CD4-positive, alpha-beta memory T cell (primary cell): ENCODE measurements around the gene ZBTB38. TPM values are rescaled to one million over a fixed set of nuclear protein-coding genes. Genes with fewer than 3 reads are reported as not detected.

Experiments used
- CTCF ChIA-PET: fragments of 350-600 bp; sonication (Branson Sonifier 250); formaldehyde crosslinking; loops from one replicate; lab custom pipeline; 2021; ENCODE audit warnings: inconsistent platforms; ENCODE audit not compliant: partially characterized antibody; lab: Charles Lee
- POLR2A ChIA-PET: fragments of 350-600 bp; sonication (Branson Sonifier 250); formaldehyde crosslinking; loops from one replicate; lab custom pipeline; 2021; ENCODE audit not compliant: partially characterized antibody; lab: Charles Lee
- DNase-seq, 5 donors: peaks; one replicate each; pipeline versions ENCODE4 v3.0.0 to v3.0.0-alpha.2; 2020 to 2022; ENCODE audit warnings: mixed read lengths in 1 of 5
- H3K27ac ChIP-seq: one replicate; pipeline ENCODE4 v1.7.0; 2013; ENCODE audit warnings: low read depth, low read length
- H3K27me3 ChIP-seq: 2 replicates; pipeline ENCODE4 v1.7.0; 2013; ENCODE audit warnings: mild to moderate bottlenecking, low read length, moderate library complexity; ENCODE audit not compliant: insufficient read depth
- H3K36me3 ChIP-seq: 2 replicates; pipeline ENCODE4 v1.7.0; 2013; ENCODE audit warnings: mild to moderate bottlenecking, low read length, moderate library complexity; ENCODE audit not compliant: insufficient read depth
- H3K4me1 ChIP-seq: 2 replicates; pipeline ENCODE4 v1.7.0; 2013; ENCODE audit warnings: mild to moderate bottlenecking, low read length, moderate library complexity; ENCODE audit not compliant: insufficient read depth
- H3K4me3 ChIP-seq, 2 donors: one replicate each; pipeline ENCODE4 v1.7.0; 2013; ENCODE audit warnings: low read length in 2 of 2, mild to moderate bottlenecking in 1 of 2
- H3K9me3 ChIP-seq, 2 donors: one replicate each; pipeline ENCODE4 v1.7.0; 2013; ENCODE audit warnings: low read length in 2 of 2, control low read depth in 1 of 2; ENCODE audit not compliant: control insufficient read depth in 1 of 2
- H3K27ac Mint-ChIP-seq, 7 donors: one replicate each; pipeline ENCODE4 v1.8.0; 2020 to 2021; ENCODE audit warnings: mixed read lengths in 7 of 7, mild to moderate bottlenecking in 6 of 7, inconsistent platforms in 3 of 7, moderate library complexity in 3 of 7
- H3K27me3 Mint-ChIP-seq, 2 donors: one replicate each; pipeline ENCODE4 v1.8.0; 2020 to 2021; ENCODE audit warnings: mixed read lengths in 2 of 2
- H3K36me3 Mint-ChIP-seq, 2 donors: one replicate each; pipeline ENCODE4 v1.8.0; 2020 to 2021; ENCODE audit warnings: mixed read lengths in 2 of 2, inconsistent platforms in 1 of 2, mild to moderate bottlenecking in 1 of 2
- H3K4me1 Mint-ChIP-seq, 4 donors: one replicate each; pipeline ENCODE4 v1.8.0; 2020 to 2021; ENCODE audit warnings: mixed read lengths in 4 of 4, mild to moderate bottlenecking in 1 of 4
- H3K4me3 Mint-ChIP-seq, 8 donors: one replicate each; pipeline ENCODE4 v1.8.0; 2020 to 2021; ENCODE audit warnings: mixed read lengths in 8 of 8, mild to moderate bottlenecking in 7 of 8, moderate library complexity in 6 of 8, inconsistent platforms in 3 of 8
- H3K9me3 Mint-ChIP-seq, 8 donors: one replicate each; pipeline ENCODE4 v1.8.0; 2020 to 2021; ENCODE audit warnings: mixed read lengths in 8 of 8, mild to moderate bottlenecking in 5 of 8, inconsistent platforms in 3 of 8, moderate library complexity in 1 of 8
- intact Hi-C: fragments of 100-400 bp; cut with micrococcal nuclease; formaldehyde crosslinking; loops from one replicate; pipeline ENCODE4 v1.15.1; 2023
- polyA plus RNA-seq, 2 donors: library from polyadenylated mRNA; unstranded; fragments of 300-500 nt; fragmentation: Illumina TruSeq; gene quantifications; one replicate each; pipeline ENCODE4 v1.2.3, GENCODE V29; 2021
- total RNA-seq, 2 experiments: library from RNA; stranded (reverse); gene quantifications; one replicate each; pipeline ENCODE4 v1.2.3, GENCODE V29; 2021

ZBTB38 gene
- total and polyA plus RNA-seq, 4 experiments from 2014 or later = 44.1 to 103 (median 87.2) TPM

- H3K4me1 Mint-ChIP-seq = peaks cover 44 to 78% (median 62%) of the 10 kb centered on the region in 4 donors
- H3K36me3 ChIP-seq = peaks cover 19% of the 10 kb centered on the region
- no peaks in the 10 kb centered on the region for H3K9me3 ChIP-seq
- H3K4me1 ChIP-seq = peaks cover 74% of the 10 kb centered on the region
- H3K4me3 ChIP-seq = no peak overlapping the region
- H3K27me3 Mint-ChIP-seq = no peaks in the 10 kb centered on the region
- peak overlapping the region in 6 of 7 donors; percentile 21 to 97 (median 56) for H3K27ac Mint-ChIP-seq
- H3K4me3 Mint-ChIP-seq = peak overlapping the region in 4 of 8 donors; percentile 13 to 67 (median 41)
- no peak for DNase-seq
- intact Hi-C loops = no loop called here
- H3K9me3 Mint-ChIP-seq = no peaks in the 10 kb centered on the region
- peaks cover 32 to 56% of the 10 kb centered on the region in 2 donors for H3K36me3 Mint-ChIP-seq
- POLR2A ChIA-PET = interaction anchor here (0.7 to 8.1 kb wide), 7 partner anchors 9 to 97 kb away, joined by 3 to 196 read pairs (median 11); partner anchors contain the start of gene RASA2
- H3K27ac ChIP-seq = no peak overlapping the region
- H3K27me3 ChIP-seq = no peaks in the 10 kb centered on the region
- CTCF ChIA-PET = interaction anchor here (1.0 to 1.9 kb wide), 6 partner anchors 14 to 100 kb away, joined by 3 to 6 read pairs (median 4); no protein-coding TSS in a partner anchor
These were observed 36.7 kb downstream of the ZBTB38 start for GRCh38 chr3:141405025-141405424.

GRCh38 chr3:141405591-141405990 is 37.3 kb downstream of the ZBTB38 start:
- ChIA-PET CTCF (interaction anchor here (1.0 to 1.9 kb wide), 5 partner anchors 14 to 100 kb away, joined by 3 to 6 read pairs (median 3); no protein-coding TSS in a partner anchor), POLR2A (interaction anchor here (0.5 to 8.1 kb wide), 8 partner anchors 8 to 98 kb away, joined by 3 to 196 read pairs (median 4); no protein-coding TSS in a partner anchor)
- no peaks in the 10 kb centered on the region for H3K27me3 Mint-ChIP-seq
- DNase-seq = no peak
- H3K36me3 ChIP-seq = peaks cover 19% of the 10 kb centered on the region
- no peak overlapping the region for H3K27ac ChIP-seq
- intact Hi-C loops = no loop called here
- H3K4me1 Mint-ChIP-seq = peaks cover 46 to 78% (median 63%) of the 10 kb centered on the region in 4 donors
- H3K27me3 ChIP-seq = no peaks in the 10 kb centered on the region
- H3K27ac Mint-ChIP-seq = peak overlapping the region in 4 of 7 donors; percentile 50 to 94 (median 82)
- H3K4me1 ChIP-seq = peaks cover 74% of the 10 kb centered on the region
- no peaks in the 10 kb centered on the region for H3K9me3 ChIP-seq
- peak overlapping the region in 2 of 8 donors; percentile 12 to 48 for H3K4me3 Mint-ChIP-seq
- H3K9me3 Mint-ChIP-seq = no peaks in the 10 kb centered on the region
- peaks cover 32 to 56% of the 10 kb centered on the region in 2 donors for H3K36me3 Mint-ChIP-seq
- H3K4me3 ChIP-seq = no peak overlapping the region

GRCh38 chr3:141406265-141406664 is 38.0 kb downstream of the ZBTB38 start:
- no peaks in the 10 kb centered on the region for H3K9me3 ChIP-seq
- H3K4me1 Mint-ChIP-seq = peaks cover 52 to 79% (median 64%) of the 10 kb centered on the region in 4 donors
- H3K27me3 ChIP-seq = no peaks in the 10 kb centered on the region
- H3K27ac ChIP-seq = no peak overlapping the region
- H3K4me3 Mint-ChIP-seq = peak overlapping the region in 4 of 8 donors; percentile 12 to 48 (median 32)
- DNase-seq = no peak
- no peaks in the 10 kb centered on the region for H3K27me3 Mint-ChIP-seq
- peaks cover 74% of the 10 kb centered on the region for H3K4me1 ChIP-seq
- H3K9me3 Mint-ChIP-seq = no peaks in the 10 kb centered on the region
- H3K4me3 ChIP-seq = no peak overlapping the region
- POLR2A ChIA-PET = interaction anchor here (1.4 to 8.1 kb wide), 4 partner anchors 8 to 94 kb away, joined by 3 to 196 read pairs (median 72); no protein-coding TSS in a partner anchor
- H3K36me3 ChIP-seq = peaks cover 19% of the 10 kb centered on the region
- peak overlapping the region; percentile 32 to 94 (median 75) for H3K27ac Mint-ChIP-seq
- intact Hi-C loops = no loop called here
- CTCF ChIA-PET = interaction anchor here (0.8 to 1.5 kb wide), 4 partner anchors 10 to 46 kb away, joined by 3 to 4 read pairs (median 4); no protein-coding TSS in a partner anchor
- H3K36me3 Mint-ChIP-seq = peaks cover 32 to 58% of the 10 kb centered on the region in 2 donors

GRCh38 chr3:141407047-141407446 is 38.7 kb downstream of the ZBTB38 start:
- H3K27me3 ChIP-seq = no peaks in the 10 kb centered on the region
- ChIA-PET CTCF (interaction anchor here (1.0 to 1.5 kb wide), 3 partner anchors 9 to 45 kb away, joined by 3 to 4 read pairs (median 4); no protein-coding TSS in a partner anchor), POLR2A (interaction anchor here (1.4 to 8.1 kb wide), 2 partner anchors 23 to 95 kb away, joined by 5 to 196 read pairs; no protein-coding TSS in a partner anchor)
- no peak overlapping the region for H3K4me3 ChIP-seq
- no peaks in the 10 kb centered on the region for H3K9me3 Mint-ChIP-seq
- H3K4me3 Mint-ChIP-seq = peak overlapping the region in 1 of 8 donors; percentile 31
- no peak overlapping the region for H3K27ac ChIP-seq
- intact Hi-C loops = no loop called here
- H3K9me3 ChIP-seq = no peaks in the 10 kb centered on the region
- H3K4me1 Mint-ChIP-seq = peaks cover 56 to 83% (median 67%) of the 10 kb centered on the region in 4 donors
- H3K4me1 ChIP-seq = peaks cover 76% of the 10 kb centered on the region
- peak overlapping the region in 3 of 7 donors; percentile 69 to 94 (median 86) for H3K27ac Mint-ChIP-seq
- peaks cover 19% of the 10 kb centered on the region for H3K36me3 ChIP-seq
- no peak for DNase-seq
- H3K36me3 Mint-ChIP-seq = peaks cover 32 to 59% of the 10 kb centered on the region in 2 donors
- H3K27me3 Mint-ChIP-seq = no peaks in the 10 kb centered on the region

GRCh38 chr3:141407825-141408224 is 39.5 kb downstream of the ZBTB38 start:
- intact Hi-C loops = no loop called here
- ChIA-PET CTCF (interaction anchor here (0.7 kb wide), 1 partner anchor 96 kb away, joined by 3 read pairs; no protein-coding TSS in a partner anchor), POLR2A (interaction anchor here (1.3 kb wide), 1 partner anchor 23 kb away, joined by 4 read pairs; no protein-coding TSS in a partner anchor)
- no peak for DNase-seq
- peaks cover 59 to 89% (median 73%) of the 10 kb centered on the region in 4 donors for H3K4me1 Mint-ChIP-seq
- H3K4me3 Mint-ChIP-seq = peak overlapping the region in 1 of 8 donors; percentile 17
- peak overlapping the region in 4 of 7 donors; percentile 55 to 94 (median 70) for H3K27ac Mint-ChIP-seq
- peaks cover 83% of the 10 kb centered on the region for H3K4me1 ChIP-seq
- H3K36me3 Mint-ChIP-seq = peaks cover 32 to 59% of the 10 kb centered on the region in 2 donors
- no peak overlapping the region for H3K4me3 ChIP-seq
- peaks cover 19% of the 10 kb centered on the region for H3K36me3 ChIP-seq
- no peaks in the 10 kb centered on the region for H3K27me3 ChIP-seq
- no peaks in the 10 kb centered on the region for H3K9me3 Mint-ChIP-seq
- no peak overlapping the region for H3K27ac ChIP-seq
- H3K9me3 ChIP-seq = no peaks in the 10 kb centered on the region
- no peaks in the 10 kb centered on the region for H3K27me3 Mint-ChIP-seq

GRCh38 chr3:141408596-141408995 is 40.3 kb downstream of the ZBTB38 start:
- intact Hi-C loops = no loop called here
- CTCF ChIA-PET = interaction anchor here (0.7 kb wide), 2 partner anchors 22 to 97 kb away, joined by 3 to 4 read pairs; no protein-coding TSS in a partner anchor
- no peak overlapping the region for H3K27ac ChIP-seq

More at GRCh38 chr3:141408596-141408995, 40.3 kb downstream of the ZBTB38 start:
- no peaks in the 10 kb centered on the region for H3K9me3 Mint-ChIP-seq
- H3K4me3 Mint-ChIP-seq = peak overlapping the region in 1 of 8 donors; percentile 27
- peaks cover 19% of the 10 kb centered on the region for H3K36me3 ChIP-seq
- H3K36me3 Mint-ChIP-seq = peaks cover 37 to 59% of the 10 kb centered on the region in 2 donors
- POLR2A ChIA-PET = interaction anchor here (1.3 kb wide), 1 partner anchor 24 kb away, joined by 4 read pairs; no protein-coding TSS in a partner anchor
- peaks cover 87% of the 10 kb centered on the region for H3K4me1 ChIP-seq
- peak overlapping the region in 6 of 7 donors; percentile 31 to 94 (median 78) for H3K27ac Mint-ChIP-seq
- H3K27me3 Mint-ChIP-seq = no peaks in the 10 kb centered on the region
- H3K9me3 ChIP-seq = no peaks in the 10 kb centered on the region
- no peak overlapping the region for H3K4me3 ChIP-seq
- no peak for DNase-seq
- H3K4me1 Mint-ChIP-seq = peaks cover 60 to 89% (median 75%) of the 10 kb centered on the region in 4 donors
- no peaks in the 10 kb centered on the region for H3K27me3 ChIP-seq
